ENCODE data around the gene SULT4A1. TPM values are rescaled to one million over a fixed set of nuclear protein-coding genes. Genes with fewer than 3 reads are reported as not detected.

Gene SULT4A1
- total and polyA plus RNA-seq, 3 donors from 2014 or later = 10.3 to 11.9 (median 11.2) TPM

DNA sequence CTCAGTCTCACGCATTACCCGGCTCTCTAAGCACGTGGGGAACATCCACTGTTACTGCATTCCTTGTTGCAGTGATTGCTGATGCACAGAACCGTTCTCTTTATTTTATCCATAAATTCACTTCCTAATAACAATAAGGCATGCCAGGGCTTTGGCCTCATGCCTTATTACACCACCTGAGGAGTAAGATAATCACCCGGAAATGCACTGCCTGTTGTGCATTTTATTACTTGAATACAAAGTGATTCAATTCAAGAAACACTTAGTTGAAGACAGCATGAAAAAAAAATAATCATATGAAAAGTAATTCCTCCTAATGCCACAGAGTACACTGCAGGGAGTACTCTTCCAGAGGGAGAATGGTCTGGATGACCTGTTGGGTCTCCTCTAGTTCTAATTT lies 69.4 kb downstream of the SULT4A1 start:
- no peak for DNase-seq
- Histone ChIP-seq H3K4me1 (no peaks in the 10 kb centered on the region), H3K9me3 (no peaks in the 10 kb centered on the region), H3K4me3 (no peak overlapping the region), H3K27me3 (no peaks in the 10 kb centered on the region), H3K27ac (no peak overlapping the region), H3K36me3 (ENCODE audit: low read depth, missing control alignments) (no peaks in the 10 kb centered on the region)
- intact Hi-C loops (cut with DNase I; ENCODE audit: low total_unique reads) = no loop called here
- TF ChIP-seq, protein P1, sequence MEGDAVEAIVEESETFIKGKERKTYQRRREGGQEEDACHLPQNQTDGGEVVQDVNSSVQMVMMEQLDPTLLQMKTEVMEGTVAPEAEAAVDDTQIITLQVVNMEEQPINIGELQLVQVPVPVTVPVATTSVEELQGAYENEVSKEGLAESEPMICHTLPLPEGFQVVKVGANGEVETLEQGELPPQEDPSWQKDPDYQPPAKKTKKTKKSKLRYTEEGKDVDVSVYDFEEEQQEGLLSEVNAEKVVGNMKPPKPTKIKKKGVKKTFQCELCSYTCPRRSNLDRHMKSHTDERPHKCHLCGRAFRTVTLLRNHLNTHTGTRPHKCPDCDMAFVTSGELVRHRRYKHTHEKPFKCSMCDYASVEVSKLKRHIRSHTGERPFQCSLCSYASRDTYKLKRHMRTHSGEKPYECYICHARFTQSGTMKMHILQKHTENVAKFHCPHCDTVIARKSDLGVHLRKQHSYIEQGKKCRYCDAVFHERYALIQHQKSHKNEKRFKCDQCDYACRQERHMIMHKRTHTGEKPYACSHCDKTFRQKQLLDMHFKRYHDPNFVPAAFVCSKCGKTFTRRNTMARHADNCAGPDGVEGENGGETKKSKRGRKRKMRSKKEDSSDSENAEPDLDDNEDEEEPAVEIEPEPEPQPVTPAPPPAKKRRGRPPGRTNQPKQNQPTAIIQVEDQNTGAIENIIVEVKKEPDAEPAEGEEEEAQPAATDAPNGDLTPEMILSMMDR (IDR thresholded peaks at IDR 0.05) = no peak
- TF ChIP-seq POLR2A (IDR thresholded peaks at IDR 0.05) = no peak
- 83 to 90% methylated on average over 5 of the region's 5 CpGs for WGBS, 2 donors

DNA sequence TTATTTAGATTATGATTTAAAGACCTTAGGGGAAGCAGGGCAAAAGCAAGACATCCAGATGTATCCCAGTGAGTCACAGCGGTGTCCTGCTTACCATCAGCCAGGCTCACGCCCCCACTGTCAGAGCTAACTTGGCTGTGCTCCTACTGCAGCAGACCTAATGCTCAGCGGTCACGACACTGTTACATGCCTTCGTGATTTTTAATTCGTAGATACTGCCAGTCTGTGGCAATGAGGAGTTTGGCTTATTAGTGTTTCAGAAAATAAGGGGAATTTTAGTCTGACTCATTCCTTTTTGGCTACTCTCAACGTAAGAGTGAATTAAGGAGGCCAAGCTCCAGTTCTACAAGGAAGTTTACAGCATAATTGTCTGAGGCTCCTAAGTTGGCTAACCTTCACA lies 72.9 kb downstream of the SULT4A1 start:
- DNase-seq = peak; percentile 37
- H3K27ac ChIP-seq = no peak overlapping the region
- intact Hi-C loops (cut with DNase I; ENCODE audit: low total_unique reads) = no loop called here

DNA sequence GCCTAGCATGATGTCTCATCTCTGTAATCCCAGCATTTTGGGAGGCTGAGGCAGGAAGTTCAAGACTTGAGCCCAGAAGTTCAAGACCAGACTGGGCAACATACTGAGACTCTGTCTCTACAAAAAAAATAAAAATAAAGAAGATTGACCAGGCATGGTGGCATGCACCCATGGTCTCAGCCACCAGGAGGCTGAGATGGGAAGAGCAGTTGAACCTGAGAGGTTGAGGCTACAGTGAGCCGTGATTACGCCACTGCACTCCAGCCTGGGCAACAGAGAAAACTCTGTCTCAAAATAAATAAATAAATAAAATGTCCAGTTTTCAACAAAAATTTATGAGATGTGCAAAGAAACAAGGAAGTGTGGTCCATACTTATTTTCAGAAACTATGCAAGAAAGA lies 78.5 kb downstream of the SULT4A1 start:
- no peaks in the 10 kb centered on the region for H3K27me3 ChIP-seq
- no peaks in the 10 kb centered on the region for H3K9me3 ChIP-seq
- no peaks in the 10 kb centered on the region for H3K4me1 ChIP-seq
- no peak overlapping the region for H3K4me3 ChIP-seq
- no peaks in the 10 kb centered on the region for H3K36me3 ChIP-seq (ENCODE audit: low read depth, missing control alignments)
- DNase-seq = no peak
- WGBS, 2 donors = 97% methylated on average over 2 of the region's 2 CpGs
- TF ChIP-seq POLR2A (IDR thresholded peaks at IDR 0.05) = no peak
- TF ChIP-seq, protein P1 (IDR thresholded peaks at IDR 0.05) = no peak
- H3K27ac ChIP-seq = no peak overlapping the region
- intact Hi-C loops (cut with DNase I; ENCODE audit: low total_unique reads) = no loop called here

More for the DNA sequence above, 72.9 kb downstream of the SULT4A1 start:
- H3K9me3 ChIP-seq = no peaks in the 10 kb centered on the region
- H3K36me3 ChIP-seq (ENCODE audit: low read depth, missing control alignments) = no peaks in the 10 kb centered on the region
- H3K27me3 ChIP-seq = no peaks in the 10 kb centered on the region
- no peak overlapping the region for H3K4me3 ChIP-seq
- WGBS, 2 donors = 40 to 46% methylated on average over 7 of the region's 7 CpGs
- no peak for TF ChIP-seq POLR2A (IDR thresholded peaks at IDR 0.05)
- no peaks in the 10 kb centered on the region for H3K4me1 ChIP-seq

DNA sequence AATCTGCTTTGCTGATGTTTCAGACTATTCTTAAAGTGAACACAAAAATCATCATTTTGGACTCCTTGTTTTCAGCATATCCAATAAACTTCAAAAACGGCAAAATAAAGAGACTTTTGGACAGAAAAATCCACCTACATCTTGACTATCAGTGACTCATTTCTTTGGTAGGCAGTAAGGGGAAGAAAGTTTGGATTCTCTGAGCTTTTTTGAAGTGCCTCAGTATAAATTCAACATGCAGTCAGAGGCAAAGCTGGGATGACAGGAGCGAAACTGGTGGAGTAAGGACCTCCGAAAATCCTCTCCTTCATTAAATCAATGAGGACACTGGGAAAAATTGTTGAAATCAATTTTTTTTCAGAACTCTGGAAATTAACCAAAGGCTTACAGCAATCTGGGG lies 79.9 kb downstream of the SULT4A1 start:
- TF ChIP-seq POLR2A (IDR thresholded peaks at IDR 0.05) = no peak
- TF ChIP-seq, protein P1 (IDR thresholded peaks at IDR 0.05) = no peak
- intact Hi-C loops (cut with DNase I; ENCODE audit: low total_unique reads) = no loop called here
- no peaks in the 10 kb centered on the region for H3K9me3 ChIP-seq
- H3K27me3 ChIP-seq = no peaks in the 10 kb centered on the region
- no peak overlapping the region for H3K4me3 ChIP-seq
- WGBS, 2 donors = 82 to 90% methylated on average over 3 of the region's 3 CpGs
- no peaks in the 10 kb centered on the region for H3K4me1 ChIP-seq
- H3K36me3 ChIP-seq (ENCODE audit: low read depth, missing control alignments) = no peaks in the 10 kb centered on the region
- DNase-seq = no peak
- no peak overlapping the region for H3K27ac ChIP-seq

DNA sequence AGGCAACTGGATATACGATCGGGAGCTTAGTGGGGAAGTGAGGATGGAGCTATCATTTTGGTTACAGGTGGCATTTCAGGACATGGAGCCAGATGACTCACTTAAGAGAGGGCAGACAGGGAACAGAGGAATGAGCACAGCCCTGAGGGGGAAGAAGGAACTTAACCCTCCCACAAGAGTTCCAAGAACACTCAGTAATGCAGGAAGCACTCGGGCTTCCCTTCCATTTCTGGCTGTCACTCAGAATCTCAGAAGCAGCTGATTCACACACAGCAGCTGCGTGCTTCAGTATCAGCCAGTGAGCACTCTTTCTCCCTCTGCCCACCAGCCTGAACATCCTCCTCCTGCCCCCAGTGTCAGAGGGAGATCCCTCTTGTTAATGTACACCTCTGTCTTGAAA lies 85.0 kb downstream of the SULT4A1 start:
- no peak for DNase-seq
- intact Hi-C loops (cut with DNase I; ENCODE audit: low total_unique reads) = no loop called here
- TF ChIP-seq POLR2A (IDR thresholded peaks at IDR 0.05) = no peak
- TF ChIP-seq, protein P1 (IDR thresholded peaks at IDR 0.05) = no peak
- no peaks in the 10 kb centered on the region for H3K9me3 ChIP-seq
- 55 to 56% methylated on average over 4 of the region's 4 CpGs for WGBS, 2 donors
- no peaks in the 10 kb centered on the region for H3K27me3 ChIP-seq
- no peak overlapping the region for H3K4me3 ChIP-seq
- H3K4me1 ChIP-seq = no peaks in the 10 kb centered on the region
- H3K27ac ChIP-seq = no peak overlapping the region
- no peaks in the 10 kb centered on the region for H3K36me3 ChIP-seq (ENCODE audit: low read depth, missing control alignments)

Data from testis (tissue), 3 donors.